Stimulated activated CD8-positive, alpha-beta memory T cell treated with anti-CD3 and anti-CD28 coated beads, Interleukin-15, amount 100 ng/mL, for 24 hours (primary cell): ENCODE measurements around the gene SETD1B.
A peak's percentile ranks its signal among the peaks of the same experiment; 100 is the strongest.
"Not testable (repeated sequence)": the region's sequence is repeated elsewhere in the genome, so short reads cannot be mapped to it uniquely, and the experiment has no call there.

Experiments
- DNase-seq: peaks from one replicate; pipeline ENCODE4 v3.0.0-alpha.2; 2020; ENCODE audit warnings: low read depth

SETD1B gene

GRCh38 chr12:121827351-121828099 lies 23.7 kb downstream of the SETD1B start:
- no peak for DNase-seq

- no peak for DNase-seq
Observed at GRCh38 chr12:121828306-121828705, 24.5 kb downstream of the SETD1B start.

GRCh38 chr12:121828826-121829225 lies 25.0 kb downstream of the SETD1B start:
- no peak for DNase-seq

GRCh38 chr12:121829250-121829918 lies 25.6 kb downstream of the SETD1B start:
- DNase-seq, result no peak

- DNase-seq, result no peak
Observed at GRCh38 chr12:121830134-121830533, 26.3 kb downstream of the SETD1B start.

- no peak for DNase-seq
Observed at GRCh38 chr12:121830588-121831265, 26.9 kb downstream of the SETD1B start.

- DNase-seq, result no peak
Observed at GRCh38 chr12:121831571-121832245, 27.9 kb downstream of the SETD1B start.

- DNase-seq, result no peak
Observed at GRCh38 chr12:121837680-121838079, 33.9 kb downstream of the SETD1B start.

GRCh38 chr12:121838126-121838525 lies 34.3 kb downstream of the SETD1B start:
- DNase-seq, result no peak

- peak; percentile 99 for DNase-seq
Observed at GRCh38 chr12:121839106-121839992, 35.5 kb downstream of the SETD1B start.

- no peak for DNase-seq
Observed at GRCh38 chr12:121839993-121840761, 36.4 kb downstream of the SETD1B start.

GRCh38 chr12:121843236-121843982 lies 39.6 kb downstream of the SETD1B start:
- DNase-seq, result no peak

- DNase-seq, result no peak
Observed at GRCh38 chr12:121845701-121846100, 41.9 kb downstream of the SETD1B start.

GRCh38 chr12:121849211-121849610 lies 45.4 kb downstream of the SETD1B start:
- DNase-seq, result no peak

GRCh38 chr12:121849665-121850064 lies 45.9 kb downstream of the SETD1B start:
- DNase-seq, result no peak

GRCh38 chr12:121852392-121852791 lies 48.6 kb downstream of the SETD1B start:
- not testable (repeated sequence) for DNase-seq

- DNase-seq, result no peak
Observed at GRCh38 chr12:121857322-121858246, 53.8 kb downstream of the SETD1B start.

- DNase-seq, result no peak
Observed at GRCh38 chr12:121858318-121858661, 54.5 kb downstream of the SETD1B start.
